ENCODE measurements around the gene APOL4. TPM values are rescaled to one million over a fixed set of nuclear protein-coding genes. Genes with fewer than 3 reads are reported as not detected.

The APOL4 gene
- total and polyA plus RNA-seq, 8 donors: 0.28 to 4.1 (median 1.5) TPM

DNA sequence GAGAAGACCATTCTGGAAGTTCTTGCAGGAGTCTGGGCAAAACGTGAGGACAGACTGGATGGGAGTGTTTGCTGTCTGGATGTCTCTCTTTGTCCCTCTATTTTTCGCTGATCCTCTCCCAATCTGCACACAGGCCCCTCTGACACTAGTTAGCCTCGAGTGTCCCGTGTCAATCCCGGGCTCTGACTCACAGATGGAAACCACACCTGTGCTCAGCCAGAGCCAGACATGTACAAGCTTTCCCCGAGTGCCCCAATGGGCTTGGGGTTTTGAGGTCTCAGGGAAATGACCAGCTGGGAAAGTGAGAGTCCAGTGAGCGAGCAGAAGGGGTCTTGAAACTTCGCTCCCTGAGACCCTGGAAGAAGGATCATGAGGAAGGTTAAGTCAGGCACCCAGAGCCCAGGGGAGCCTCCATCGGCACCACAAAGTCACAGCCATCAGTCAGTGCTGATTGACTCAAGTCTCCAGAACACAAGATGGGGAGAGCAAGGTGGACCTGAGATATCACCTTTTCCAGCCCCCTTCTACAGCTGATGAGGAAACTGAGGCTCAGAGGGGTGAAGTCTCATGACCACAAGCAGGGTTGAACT is 23.8 kb upstream of the APOL4 start:
- Histone ChIP-seq H3K9me3 (no peaks in the 10 kb centered on the region), H3K27me3 (no peaks in the 10 kb centered on the region), H3K4me1 (no peaks in the 10 kb centered on the region), H3K36me3 (peaks cover 0 to 7% (median 0%) of the 10 kb centered on the region in 3 donors), H3K4me3 (no peak overlapping the region), H3K27ac (no peak overlapping the region)
- TF ChIP-seq, protein P1, sequence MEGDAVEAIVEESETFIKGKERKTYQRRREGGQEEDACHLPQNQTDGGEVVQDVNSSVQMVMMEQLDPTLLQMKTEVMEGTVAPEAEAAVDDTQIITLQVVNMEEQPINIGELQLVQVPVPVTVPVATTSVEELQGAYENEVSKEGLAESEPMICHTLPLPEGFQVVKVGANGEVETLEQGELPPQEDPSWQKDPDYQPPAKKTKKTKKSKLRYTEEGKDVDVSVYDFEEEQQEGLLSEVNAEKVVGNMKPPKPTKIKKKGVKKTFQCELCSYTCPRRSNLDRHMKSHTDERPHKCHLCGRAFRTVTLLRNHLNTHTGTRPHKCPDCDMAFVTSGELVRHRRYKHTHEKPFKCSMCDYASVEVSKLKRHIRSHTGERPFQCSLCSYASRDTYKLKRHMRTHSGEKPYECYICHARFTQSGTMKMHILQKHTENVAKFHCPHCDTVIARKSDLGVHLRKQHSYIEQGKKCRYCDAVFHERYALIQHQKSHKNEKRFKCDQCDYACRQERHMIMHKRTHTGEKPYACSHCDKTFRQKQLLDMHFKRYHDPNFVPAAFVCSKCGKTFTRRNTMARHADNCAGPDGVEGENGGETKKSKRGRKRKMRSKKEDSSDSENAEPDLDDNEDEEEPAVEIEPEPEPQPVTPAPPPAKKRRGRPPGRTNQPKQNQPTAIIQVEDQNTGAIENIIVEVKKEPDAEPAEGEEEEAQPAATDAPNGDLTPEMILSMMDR (IDR thresholded peaks at IDR 0.05): no peak
- intact Hi-C loops (cut with DNase I): no loop called here
- no peak for FAIRE-seq
- no peak for ATAC-seq
- DNase-seq: no peak
- WGBS, 2 donors: 81 to 84% methylated on average over 9 of the region's 9 CpGs

DNA sequence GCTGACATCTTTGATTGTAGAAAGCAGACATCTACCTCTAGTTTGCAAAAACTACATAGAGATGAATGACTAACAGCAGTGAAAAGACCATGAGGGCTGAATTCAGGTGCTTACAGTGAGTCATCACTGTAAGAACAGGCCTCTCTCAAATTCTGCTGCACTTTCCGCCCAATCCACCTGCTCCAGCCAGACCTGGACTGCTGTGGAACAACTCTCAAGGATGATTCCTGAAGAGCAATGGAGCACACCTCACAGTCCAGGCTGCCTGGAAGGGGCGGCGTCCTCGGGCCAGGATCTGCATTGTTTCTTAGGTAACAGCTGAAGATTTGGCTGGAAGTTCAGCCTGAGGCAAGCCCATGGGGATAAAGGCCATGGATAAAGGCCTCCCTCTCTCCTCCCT is 22.6 kb upstream of the APOL4 start:
- intact Hi-C loops (cut with DNase I): no loop called here
- 70 to 91% methylated on average over 4 of the region's 4 CpGs for WGBS, 2 donors
- H3K27ac ChIP-seq: no peak overlapping the region

DNA sequence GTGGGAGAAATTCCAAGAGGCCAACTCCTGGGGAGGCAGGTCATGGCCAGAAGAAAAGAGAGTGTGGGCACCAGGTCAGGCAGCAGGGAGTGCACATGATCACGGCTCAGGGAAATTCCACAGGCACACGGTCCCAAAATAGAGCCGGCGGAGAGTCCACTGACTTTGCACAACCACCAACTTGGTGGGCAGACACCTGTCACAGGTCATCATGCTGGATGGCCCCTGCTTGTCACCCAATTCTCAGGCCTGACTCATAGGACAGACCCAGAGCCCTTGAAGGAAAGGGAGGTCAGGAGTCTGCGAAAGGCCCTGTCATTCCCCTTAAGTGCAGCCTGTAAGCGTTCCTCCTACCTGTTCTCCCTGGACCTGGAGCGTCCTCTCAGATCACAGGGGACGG is 21.9 kb upstream of the APOL4 start:
- 75 to 78% methylated on average over 8 of the region's 8 CpGs for WGBS, 2 donors
- TF ChIP-seq, protein P1 (IDR thresholded peaks at IDR 0.05): no peak
- H3K27me3 ChIP-seq: no peaks in the 10 kb centered on the region
- H3K9me3 ChIP-seq: no peaks in the 10 kb centered on the region
- no peak overlapping the region for H3K27ac ChIP-seq
- intact Hi-C loops (cut with DNase I): no loop called here
- ATAC-seq (no peak), FAIRE-seq (no peak), DNase-seq (no peak)
- H3K4me3 ChIP-seq: no peak overlapping the region
- H3K4me1 ChIP-seq: no peaks in the 10 kb centered on the region
- H3K36me3 ChIP-seq: peaks cover 0 to 7% (median 0%) of the 10 kb centered on the region in 3 donors

More for the DNA sequence above, 22.6 kb upstream of the APOL4 start:
- ATAC-seq (no peak), DNase-seq (no peak), FAIRE-seq (no peak)
- Histone ChIP-seq H3K4me3 (no peak overlapping the region), H3K9me3 (no peaks in the 10 kb centered on the region), H3K27me3 (no peaks in the 10 kb centered on the region), H3K36me3 (peaks cover 0 to 7% (median 0%) of the 10 kb centered on the region in 3 donors), H3K4me1 (no peaks in the 10 kb centered on the region)
- TF ChIP-seq, protein P1 (IDR thresholded peaks at IDR 0.05): no peak

DNA sequence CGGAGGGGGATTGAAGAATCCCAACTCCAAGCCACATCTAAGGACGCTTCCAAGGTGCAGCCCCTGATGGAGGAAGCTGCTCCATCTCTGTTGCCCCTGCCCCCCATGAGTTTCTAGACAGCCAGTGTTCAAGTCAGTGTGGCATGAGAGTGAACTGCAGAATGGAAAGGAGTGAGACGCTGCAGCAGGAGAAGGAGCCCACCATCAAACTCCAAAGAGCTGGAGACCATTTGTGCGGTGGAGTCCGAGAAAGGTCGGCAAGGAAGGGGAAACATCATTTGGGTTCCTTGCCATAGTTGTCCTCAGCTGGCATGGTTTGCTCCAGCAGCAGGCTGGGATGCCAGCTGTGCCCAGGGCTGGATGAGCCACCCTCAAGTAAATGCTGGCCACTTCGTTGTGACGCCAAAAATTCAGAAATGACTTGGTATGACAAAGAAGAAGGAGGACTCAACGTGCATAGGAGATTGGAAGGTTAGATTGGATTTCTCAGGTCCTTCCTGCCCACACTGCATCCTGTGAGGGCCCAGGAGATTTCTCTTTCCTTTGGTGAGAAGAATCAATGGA is 21.4 kb upstream of the APOL4 start:
- Histone ChIP-seq H3K27me3 (no peaks in the 10 kb centered on the region), H3K36me3 (peaks cover 0 to 7% (median 0%) of the 10 kb centered on the region in 3 donors), H3K27ac (no peak overlapping the region), H3K4me3 (no peak overlapping the region), H3K9me3 (no peaks in the 10 kb centered on the region), H3K4me1 (no peaks in the 10 kb centered on the region)
- ATAC-seq (no peak), DNase-seq (no peak), FAIRE-seq (no peak)
- 73 to 77% methylated on average over 9 of the region's 9 CpGs for WGBS, 2 donors
- intact Hi-C loops (cut with DNase I): no loop called here
- TF ChIP-seq, protein P1 (IDR thresholded peaks at IDR 0.05): no peak

Measured in pancreas (tissue), 10 donors.